Left hindlimb (tissue), 1 donor: ENCODE data around the gene STPG4.

Experiments used
- DNase-seq: peaks from one replicate; pipeline ENCODE4 v3.0.0-alpha.2; 2018

STPG4 gene

DNA sequence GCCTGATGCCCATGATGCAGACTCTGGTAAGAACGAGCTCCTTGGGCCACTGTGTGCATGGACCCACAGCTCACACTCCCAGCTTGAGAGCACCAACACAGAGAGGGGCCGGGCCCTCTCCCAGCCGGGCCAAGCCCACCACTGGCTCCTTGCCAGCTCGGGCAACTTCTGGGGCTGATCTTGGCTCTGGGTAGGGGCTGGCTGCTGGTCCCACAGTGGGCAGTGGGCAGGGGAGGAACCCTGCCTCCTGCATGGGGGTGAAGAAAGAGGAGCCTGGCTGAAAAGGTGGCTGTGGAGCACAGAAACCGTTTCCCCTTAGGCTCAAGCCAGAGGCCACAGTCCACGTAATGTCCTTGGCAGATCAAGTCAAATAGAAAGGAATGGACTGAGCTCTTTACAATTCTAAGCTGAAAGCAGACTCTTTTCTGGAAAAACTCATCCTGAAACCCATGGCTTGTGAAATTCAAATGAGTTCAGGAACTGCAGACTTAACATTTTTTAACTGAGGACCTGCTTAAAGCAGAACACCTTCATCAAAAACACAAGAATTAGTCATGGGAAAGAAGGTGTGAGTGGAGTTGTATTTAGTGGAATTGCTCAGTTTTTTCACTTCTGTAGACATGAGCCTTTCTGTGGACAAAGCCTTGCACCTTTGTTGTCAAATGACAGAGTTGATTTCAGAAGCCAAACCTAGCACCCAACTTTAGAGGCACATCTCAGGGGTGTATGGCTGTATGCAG lies 104.9 kb downstream of the STPG4 start:
- DNase-seq, result no peak

DNA sequence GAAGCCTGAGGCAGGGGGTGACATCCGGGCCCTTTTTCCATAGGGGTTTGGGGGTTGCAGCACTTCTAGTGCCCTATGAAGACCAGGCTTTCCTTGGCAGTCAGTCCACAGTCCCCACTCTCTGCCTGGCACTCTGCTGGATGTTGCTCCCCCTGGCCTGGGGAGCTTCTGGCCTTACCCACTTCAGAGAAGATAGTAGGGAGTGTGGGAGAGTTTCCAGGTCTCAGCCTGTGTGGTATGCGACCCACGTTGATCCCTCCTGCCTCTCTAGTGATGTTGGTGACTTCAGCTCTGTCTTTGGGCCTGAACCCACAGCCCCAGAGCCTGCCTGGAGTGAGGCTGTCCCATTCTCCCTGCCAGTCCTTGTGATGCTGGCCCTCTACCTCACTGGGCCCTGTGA lies 105.6 kb downstream of the STPG4 start:
- DNase-seq, result no peak

- no peak for DNase-seq
Measured at GRCh38 chr2:47048801-47049480, 106.2 kb downstream of the STPG4 start.

DNA sequence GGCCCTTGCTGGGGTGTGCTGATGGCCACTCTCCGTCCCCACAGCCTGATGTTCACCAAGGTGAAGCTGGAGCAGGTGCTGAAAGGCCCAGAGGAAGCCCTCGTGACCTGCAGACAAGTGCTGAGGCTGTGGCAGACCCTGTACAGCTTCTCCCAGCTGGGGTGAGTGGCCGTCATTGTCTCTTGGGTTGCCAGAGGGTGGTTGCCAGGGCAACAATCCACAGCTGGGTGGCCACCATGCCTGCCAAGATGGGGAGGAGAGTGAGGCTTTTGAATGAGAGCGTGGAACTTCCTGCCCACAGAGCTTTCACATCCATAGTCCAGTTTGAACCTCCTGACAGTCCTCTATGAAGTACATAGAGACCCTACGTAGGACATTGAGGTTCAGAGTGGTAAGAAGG lies 108.8 kb downstream of the STPG4 start:
- DNase-seq, result no peak

DNA sequence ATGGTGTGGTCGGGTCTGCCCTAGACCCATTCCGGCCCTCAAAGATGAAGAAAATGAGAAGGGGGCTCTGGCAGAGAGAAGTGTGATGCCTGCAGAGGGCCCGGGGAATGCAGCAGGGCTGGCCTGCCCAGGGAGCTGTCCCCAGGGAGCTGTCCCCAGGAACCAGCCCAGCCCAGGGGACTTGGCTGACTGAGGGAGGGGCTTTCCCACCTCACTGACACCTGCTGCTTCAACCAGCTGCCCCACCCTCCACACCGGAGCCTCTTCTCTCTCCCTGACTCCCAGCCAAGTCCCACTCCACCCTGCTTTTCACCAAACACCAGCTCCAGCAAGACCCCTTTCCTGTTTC lies 111.2 kb downstream of the STPG4 start:
- no peak for DNase-seq

- peak; percentile 65 for DNase-seq
Measured at GRCh38 chr2:47043142-47043890, 111.8 kb downstream of the STPG4 start.

DNA sequence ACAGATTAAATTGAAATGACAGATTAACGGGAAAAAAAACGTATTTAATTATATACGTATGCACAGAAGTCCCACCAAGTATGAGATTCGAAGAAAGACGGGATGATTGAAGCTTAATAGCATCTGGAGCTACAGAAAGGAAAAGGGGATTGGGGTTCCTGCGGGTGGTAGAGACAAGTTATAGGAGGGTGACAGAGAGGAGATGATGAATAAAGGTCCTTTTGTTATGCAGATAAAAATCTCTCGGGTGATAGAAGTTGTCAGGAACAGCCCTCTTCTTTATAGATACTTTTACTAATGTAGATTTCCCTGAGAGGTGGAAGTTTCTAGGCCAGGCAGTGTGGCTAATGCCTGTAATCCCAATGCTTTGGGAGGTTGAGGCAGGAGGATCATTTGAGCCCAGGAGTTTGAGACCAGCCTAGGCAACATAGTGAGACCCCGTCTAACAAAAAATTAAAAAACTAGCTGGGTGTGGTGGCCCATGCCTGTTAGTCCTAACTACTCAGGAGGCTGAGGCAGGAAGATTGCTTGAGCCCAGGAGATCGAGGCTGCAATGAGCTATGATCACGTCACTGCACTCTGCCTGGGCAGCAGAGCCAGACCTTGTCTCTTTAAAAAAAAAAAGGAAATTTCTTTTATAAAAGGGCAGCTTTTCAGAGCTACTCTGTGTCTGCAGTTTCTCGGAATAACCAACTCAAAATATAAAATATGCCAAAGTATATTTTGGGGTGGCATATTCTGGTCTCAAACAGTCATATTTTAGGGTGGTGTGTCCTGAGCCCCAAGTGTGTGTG lies 113.0 kb downstream of the STPG4 start:
- no peak for DNase-seq

GRCh38 chr2:47041063-47041462 lies 114.0 kb downstream of the STPG4 start:
- peak; percentile 68 for DNase-seq

DNA sequence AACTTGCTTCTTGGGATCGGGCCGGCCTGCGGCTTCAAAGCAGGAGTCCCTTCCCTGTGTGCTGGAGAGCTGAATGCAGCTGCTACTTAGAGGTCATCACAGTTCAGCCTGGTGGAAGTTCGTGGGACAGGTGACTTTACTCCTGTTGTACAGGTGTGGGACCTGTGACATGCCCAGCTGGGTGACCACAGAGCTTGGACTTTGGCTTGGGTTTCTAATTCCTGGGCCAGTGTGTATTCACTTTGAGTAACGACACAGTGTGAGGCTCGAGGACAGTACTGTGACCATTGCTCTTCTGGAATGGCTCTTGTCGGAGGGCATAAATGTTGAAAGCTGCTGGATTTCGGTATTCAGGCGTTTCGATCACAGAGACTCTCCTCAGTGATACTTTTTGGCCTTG lies 114.5 kb downstream of the STPG4 start:
- no peak for DNase-seq

- DNase-seq, result no peak
Measured at GRCh38 chr2:47039913-47040562, 115.1 kb downstream of the STPG4 start.

DNA sequence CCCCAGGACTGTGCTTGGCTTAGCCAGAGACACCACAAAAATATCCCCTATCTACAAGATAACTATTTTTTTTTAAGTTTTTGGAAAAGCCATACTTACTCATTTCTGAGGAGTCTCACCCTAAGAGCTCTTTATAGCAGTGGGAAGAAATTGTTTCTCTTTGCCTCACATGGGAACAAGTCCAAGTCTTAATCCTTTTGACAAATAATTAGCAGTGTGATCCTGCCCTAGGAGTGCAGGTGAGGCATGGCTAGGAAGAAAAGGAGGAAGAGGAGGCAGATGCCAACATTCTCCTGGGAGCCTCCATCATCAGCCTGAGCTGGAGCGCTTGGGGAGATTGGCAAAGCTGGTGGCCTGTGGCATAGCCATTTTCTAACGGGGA lies 115.6 kb downstream of the STPG4 start:
- DNase-seq, result no peak

- DNase-seq, result no peak
Measured at GRCh38 chr2:47038656-47039488, 116.2 kb downstream of the STPG4 start.

GRCh38 chr2:47037678-47038077 lies 117.4 kb downstream of the STPG4 start:
- no peak for DNase-seq
